ENCODE data around the gene VIPR2.
"Not testable (repeated sequence)": the region's sequence is repeated elsewhere in the genome, so short reads cannot be mapped to it uniquely, and the experiment has no call there.

VIPR2 gene

GRCh38 chr7:159005618-159006017 lies 139.0 kb downstream of the VIPR2 start:
- DNase-seq = no peak

- DNase-seq = no peak
Measured at GRCh38 chr7:159004411-159004810, 140.3 kb downstream of the VIPR2 start.

- DNase-seq = no peak
Measured at GRCh38 chr7:159001811-159002210, 142.9 kb downstream of the VIPR2 start.

GRCh38 chr7:159000859-159001435 lies 143.7 kb downstream of the VIPR2 start:
- no peak for DNase-seq

- no peak for DNase-seq
Measured at GRCh38 chr7:159000070-159000469, 144.6 kb downstream of the VIPR2 start.

GRCh38 chr7:158999496-158999895 lies 145.2 kb downstream of the VIPR2 start:
- DNase-seq = no peak

GRCh38 chr7:158998261-158998660 lies 146.4 kb downstream of the VIPR2 start:
- not testable (repeated sequence) for DNase-seq

- DNase-seq = no peak
Measured at GRCh38 chr7:158997471-158997870, 147.2 kb downstream of the VIPR2 start.

GRCh38 chr7:158997110-158997453 lies 147.6 kb downstream of the VIPR2 start:
- no peak for DNase-seq

GRCh38 chr7:158996214-158997109 lies 148.2 kb downstream of the VIPR2 start:
- DNase-seq = no peak

- no peak for DNase-seq
Measured at GRCh38 chr7:158995514-158995913, 149.2 kb downstream of the VIPR2 start.

GRCh38 chr7:158994687-158995086 lies 150.0 kb downstream of the VIPR2 start:
- DNase-seq = no peak

- DNase-seq = no peak
Measured at GRCh38 chr7:158993591-158993990, 151.1 kb downstream of the VIPR2 start.

- DNase-seq = no peak
Measured at GRCh38 chr7:158992759-158993158, 151.9 kb downstream of the VIPR2 start.

- DNase-seq = no peak
Measured at GRCh38 chr7:158991824-158992621, 152.6 kb downstream of the VIPR2 start.

GRCh38 chr7:158988996-158989395 lies 155.7 kb downstream of the VIPR2 start:
- DNase-seq = no peak

- DNase-seq = no peak
Measured at GRCh38 chr7:158988302-158988862, 156.3 kb downstream of the VIPR2 start.

- DNase-seq = no peak
Measured at GRCh38 chr7:158987691-158988090, 157.0 kb downstream of the VIPR2 start.

GRCh38 chr7:158985583-158985982 lies 159.1 kb downstream of the VIPR2 start:
- DNase-seq = no peak

GRCh38 chr7:158984007-158984406 lies 160.7 kb downstream of the VIPR2 start:
- DNase-seq = not testable (repeated sequence)

- DNase-seq = not testable (repeated sequence)
Measured at GRCh38 chr7:158982080-158982479, 162.6 kb downstream of the VIPR2 start.

GRCh38 chr7:158979635-158980351 lies 164.9 kb downstream of the VIPR2 start:
- DNase-seq = no peak

Data from EL (cell line).